ENCODE data around the gene IRF2BP1. TPM values are rescaled to one million over a fixed set of nuclear protein-coding genes. Genes with fewer than 3 reads are reported as not detected.

The IRF2BP1 gene
- total RNA-seq, 4 donors from 2014 or later = 25.2 to 53.3 (median 36.2) TPM

DNA sequence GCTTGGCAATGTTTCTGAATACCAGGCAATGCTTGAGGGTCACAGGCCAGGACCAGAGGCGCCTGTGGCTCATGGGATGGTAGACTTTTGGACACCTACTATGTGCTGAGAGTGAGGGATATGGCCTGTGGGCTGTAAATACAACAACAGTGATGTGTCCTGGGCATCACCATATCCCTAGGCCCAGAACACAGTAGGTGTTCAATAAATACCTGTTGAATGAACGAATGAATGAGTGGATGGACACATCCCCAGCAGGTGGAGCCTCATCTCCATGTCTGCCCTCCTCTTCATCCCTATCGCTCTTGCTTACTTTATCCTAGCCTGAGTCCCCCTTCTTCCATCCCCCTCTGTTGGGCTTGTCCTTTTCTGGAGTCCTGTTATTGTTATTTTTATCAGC, 45.1 kb upstream of the IRF2BP1 start:
- Histone ChIP-seq H3K9me3 (no peaks in the 10 kb centered on the region), H3K4me3 (no peak overlapping the region), H3K27me3 (peaks cover 55% of the 10 kb centered on the region), H3K36me3 (no peaks in the 10 kb centered on the region), H3K4me1 (peaks cover 0 to 8% (median 0%) of the 10 kb centered on the region in 3 donors), H3K27ac (no peak overlapping the region)
- no peak for ATAC-seq
- 54 to 70% methylated on average over 2 to 3 of the region's 3 CpGs for WGBS, 2 donors (ENCODE audit: low coverage in 1 of 2)
- TF ChIP-seq POLR2AphosphoS5 (IDR thresholded peaks at IDR 0.05) (no peak), POLR2A (IDR thresholded peaks at IDR 0.05) (no peak), EP300 (IDR thresholded peaks at IDR 0.05) (no peak)
- TF ChIP-seq, protein P1, sequence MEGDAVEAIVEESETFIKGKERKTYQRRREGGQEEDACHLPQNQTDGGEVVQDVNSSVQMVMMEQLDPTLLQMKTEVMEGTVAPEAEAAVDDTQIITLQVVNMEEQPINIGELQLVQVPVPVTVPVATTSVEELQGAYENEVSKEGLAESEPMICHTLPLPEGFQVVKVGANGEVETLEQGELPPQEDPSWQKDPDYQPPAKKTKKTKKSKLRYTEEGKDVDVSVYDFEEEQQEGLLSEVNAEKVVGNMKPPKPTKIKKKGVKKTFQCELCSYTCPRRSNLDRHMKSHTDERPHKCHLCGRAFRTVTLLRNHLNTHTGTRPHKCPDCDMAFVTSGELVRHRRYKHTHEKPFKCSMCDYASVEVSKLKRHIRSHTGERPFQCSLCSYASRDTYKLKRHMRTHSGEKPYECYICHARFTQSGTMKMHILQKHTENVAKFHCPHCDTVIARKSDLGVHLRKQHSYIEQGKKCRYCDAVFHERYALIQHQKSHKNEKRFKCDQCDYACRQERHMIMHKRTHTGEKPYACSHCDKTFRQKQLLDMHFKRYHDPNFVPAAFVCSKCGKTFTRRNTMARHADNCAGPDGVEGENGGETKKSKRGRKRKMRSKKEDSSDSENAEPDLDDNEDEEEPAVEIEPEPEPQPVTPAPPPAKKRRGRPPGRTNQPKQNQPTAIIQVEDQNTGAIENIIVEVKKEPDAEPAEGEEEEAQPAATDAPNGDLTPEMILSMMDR (IDR thresholded peaks at IDR 0.05) = no peak

DNA sequence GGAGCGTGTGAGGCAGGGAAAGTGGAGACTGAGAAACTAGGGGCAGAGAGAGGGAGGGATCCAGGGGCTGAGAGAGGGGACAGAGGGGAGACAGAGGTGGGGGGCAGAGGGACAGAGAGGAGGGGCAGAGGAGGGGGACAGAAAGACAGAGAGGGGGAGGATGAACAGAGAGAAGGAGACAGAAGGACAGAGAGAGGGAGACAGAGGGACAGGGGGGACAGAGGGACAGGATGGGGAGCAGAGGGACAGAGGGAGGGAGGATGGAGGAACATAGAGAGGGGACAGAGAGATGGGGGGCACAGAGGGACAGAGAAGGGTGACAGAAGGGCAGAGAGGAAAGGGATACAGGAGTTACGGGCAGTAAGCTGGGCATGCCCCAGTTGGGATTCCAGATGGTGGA, 43.3 kb upstream of the IRF2BP1 start:
- Histone ChIP-seq H3K27ac (no peak overlapping the region), H3K9me3 (no peaks in the 10 kb centered on the region), H3K27me3 (peaks cover 37% of the 10 kb centered on the region), H3K36me3 (no peaks in the 10 kb centered on the region), H3K4me1 (peaks cover 0 to 8% (median 0%) of the 10 kb centered on the region in 3 donors), H3K4me3 (no peak overlapping the region)
- WGBS, 2 donors (ENCODE audit: low coverage in 1 of 2) = 58 to 100% methylated on average over 1 to 2 of the region's 2 CpGs
- no peak for TF ChIP-seq EP300 (IDR thresholded peaks at IDR 0.05)
- no peak for TF ChIP-seq POLR2AphosphoS5 (IDR thresholded peaks at IDR 0.05)
- ATAC-seq = no peak

DNA sequence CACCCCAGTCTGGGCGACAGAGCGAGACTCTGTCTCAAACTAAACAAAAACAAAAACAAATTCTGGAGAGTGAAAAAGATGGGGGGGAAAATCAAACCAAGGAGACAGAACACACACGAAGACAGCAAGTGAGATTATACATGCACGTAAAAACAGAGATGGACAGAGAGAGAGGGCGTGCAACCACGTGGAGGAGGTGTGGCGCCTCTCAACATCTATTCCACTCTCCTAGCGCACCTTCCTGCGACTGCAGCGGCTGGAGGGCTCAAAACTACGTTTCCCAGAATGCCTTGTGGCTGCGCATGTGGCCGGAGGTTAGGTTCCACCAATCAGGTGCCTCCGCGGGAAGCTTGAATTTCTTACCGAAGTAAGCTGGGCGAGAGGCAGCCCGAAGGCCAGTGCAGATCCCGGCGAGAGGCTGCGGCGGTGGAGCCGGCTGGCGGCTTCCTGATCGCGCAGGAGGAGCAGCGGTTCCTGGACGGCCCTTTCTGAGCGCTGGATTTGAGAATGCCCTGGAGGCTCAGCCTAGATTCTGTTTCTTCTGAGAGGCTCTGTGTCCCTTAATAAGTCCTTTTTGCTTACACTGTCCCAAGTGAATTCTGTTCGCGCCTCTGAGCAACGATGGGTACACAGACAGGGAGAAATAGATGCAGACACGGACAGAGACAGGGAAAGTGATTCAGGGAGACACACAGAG, 41.8 kb upstream of the IRF2BP1 start:
- peak; percentile 91 for ATAC-seq
- H3K36me3 ChIP-seq = no peaks in the 10 kb centered on the region
- peaks cover 22% of the 10 kb centered on the region for H3K27me3 ChIP-seq
- 0 to 13% methylated on average over 7 to 17 of the region's 33 CpGs for WGBS, 2 donors (ENCODE audit: low coverage in 1 of 2)
- peaks cover 0 to 8% (median 0%) of the 10 kb centered on the region in 3 donors for H3K4me1 ChIP-seq
- no peaks in the 10 kb centered on the region for H3K9me3 ChIP-seq
- H3K4me3 ChIP-seq = no peak overlapping the region
- no peak overlapping the region for H3K27ac ChIP-seq
- TF ChIP-seq POLR2AphosphoS5 (IDR thresholded peaks at IDR 0.05) (no peak), EP300 (IDR thresholded peaks at IDR 0.05) (no peak), POLR2A (IDR thresholded peaks at IDR 0.05) (no peak)
- TF ChIP-seq, protein P1 (IDR thresholded peaks at IDR 0.05) = peak in 1 of 4 experiments; percentile 24

DNA sequence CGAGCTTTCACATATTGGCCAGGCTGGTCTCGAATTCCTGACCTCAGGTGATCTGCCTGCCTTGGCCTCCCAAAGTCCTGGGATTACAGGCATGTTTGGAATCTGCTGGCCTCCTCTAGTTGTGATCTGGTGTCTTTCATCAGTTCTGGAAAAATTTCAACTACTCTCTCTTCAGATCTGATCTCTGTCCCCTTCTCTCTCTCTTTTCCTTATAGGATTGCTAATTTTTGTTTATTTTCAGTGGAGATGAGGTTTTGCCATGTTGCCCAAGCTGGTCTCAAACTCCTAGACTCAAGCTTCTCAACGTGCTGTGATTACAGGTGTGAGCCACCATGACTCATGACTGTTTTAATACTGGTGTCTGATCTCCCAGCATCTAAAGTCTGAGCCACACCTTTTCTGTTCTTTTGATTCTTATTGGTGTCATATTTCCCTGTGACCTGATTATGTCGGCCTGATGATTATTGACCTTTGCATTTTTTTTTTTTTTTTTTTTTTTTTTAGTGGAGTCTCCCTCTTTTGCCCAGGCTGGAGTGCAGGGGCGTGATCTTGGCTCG, 39.0 kb upstream of the IRF2BP1 start:
- no peak overlapping the region for H3K4me3 ChIP-seq
- H3K9me3 ChIP-seq = no peaks in the 10 kb centered on the region
- H3K36me3 ChIP-seq = no peaks in the 10 kb centered on the region
- peaks cover 8% of the 10 kb centered on the region for H3K27me3 ChIP-seq
- H3K4me1 ChIP-seq = peaks cover 0 to 8% (median 0%) of the 10 kb centered on the region in 3 donors
- H3K27ac ChIP-seq = no peak overlapping the region
- no peak for TF ChIP-seq POLR2AphosphoS5 (IDR thresholded peaks at IDR 0.05)
- TF ChIP-seq POLR2A (IDR thresholded peaks at IDR 0.05) = no peak
- TF ChIP-seq, protein P1 (IDR thresholded peaks at IDR 0.05) = no peak
- no peak for TF ChIP-seq EP300 (IDR thresholded peaks at IDR 0.05)
- ATAC-seq = no peak
- WGBS, 2 donors (ENCODE audit: low coverage in 1 of 2) = 58 to 83% methylated on average over 4 of the region's 6 CpGs

DNA sequence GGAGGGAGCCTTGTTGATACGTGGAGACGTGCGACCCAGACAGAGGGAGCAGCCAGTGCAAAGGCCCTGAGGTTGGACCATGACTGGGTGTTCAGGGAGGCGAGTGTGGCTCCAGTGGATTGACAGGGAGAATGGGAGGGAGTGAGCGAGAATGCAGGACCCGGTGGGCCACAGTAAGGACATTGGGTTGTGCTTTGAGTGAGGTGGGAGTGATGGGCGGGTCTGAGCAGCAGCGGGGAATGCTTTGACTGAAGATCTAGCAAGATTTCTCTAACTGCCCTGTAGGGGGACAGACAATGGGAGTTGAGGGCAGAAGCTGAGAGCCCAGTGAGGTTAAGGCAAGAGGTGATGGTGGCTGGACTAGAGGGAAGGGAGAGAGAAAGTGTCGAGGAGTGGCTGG, 36.3 kb upstream of the IRF2BP1 start:
- H3K4me3 ChIP-seq = no peak overlapping the region
- TF ChIP-seq, protein P1 (IDR thresholded peaks at IDR 0.05) = no peak
- TF ChIP-seq POLR2A (IDR thresholded peaks at IDR 0.05) = no peak
- TF ChIP-seq EP300 (IDR thresholded peaks at IDR 0.05) = no peak
- no peak for TF ChIP-seq POLR2AphosphoS5 (IDR thresholded peaks at IDR 0.05)
- WGBS, 2 donors (ENCODE audit: low coverage in 1 of 2) = 44 to 68% methylated on average over 8 to 9 of the region's 9 CpGs
- no peaks in the 10 kb centered on the region for H3K36me3 ChIP-seq
- no peak overlapping the region for H3K27ac ChIP-seq
- H3K9me3 ChIP-seq = no peaks in the 10 kb centered on the region
- H3K4me1 ChIP-seq = no peaks in the 10 kb centered on the region
- peaks cover 32% of the 10 kb centered on the region for H3K27me3 ChIP-seq
- ATAC-seq = no peak
